Measurements from ENCODE around the gene HMOX1.

Gene HMOX1

DNA sequence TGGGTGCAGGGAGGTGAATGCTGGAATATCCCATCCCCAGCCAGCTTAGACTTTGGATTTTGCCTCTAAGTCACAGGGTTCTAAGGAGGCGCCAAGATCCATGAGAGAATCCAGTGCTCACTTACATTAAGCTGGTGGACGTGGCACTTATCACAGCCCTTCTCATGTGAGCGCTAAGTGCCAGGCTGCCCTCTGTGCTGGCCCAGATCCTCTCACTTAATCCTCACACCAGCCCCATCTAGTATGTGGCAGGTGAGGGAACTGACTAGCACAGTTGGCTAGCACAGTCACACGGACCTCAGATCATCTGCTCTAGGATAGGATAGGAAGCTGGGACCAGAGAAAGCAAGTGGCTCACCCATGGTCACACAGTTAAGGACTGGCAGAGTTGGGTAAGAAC lies 3.6 kb downstream of the HMOX1 start:
- TF ChIP-seq, protein P1, sequence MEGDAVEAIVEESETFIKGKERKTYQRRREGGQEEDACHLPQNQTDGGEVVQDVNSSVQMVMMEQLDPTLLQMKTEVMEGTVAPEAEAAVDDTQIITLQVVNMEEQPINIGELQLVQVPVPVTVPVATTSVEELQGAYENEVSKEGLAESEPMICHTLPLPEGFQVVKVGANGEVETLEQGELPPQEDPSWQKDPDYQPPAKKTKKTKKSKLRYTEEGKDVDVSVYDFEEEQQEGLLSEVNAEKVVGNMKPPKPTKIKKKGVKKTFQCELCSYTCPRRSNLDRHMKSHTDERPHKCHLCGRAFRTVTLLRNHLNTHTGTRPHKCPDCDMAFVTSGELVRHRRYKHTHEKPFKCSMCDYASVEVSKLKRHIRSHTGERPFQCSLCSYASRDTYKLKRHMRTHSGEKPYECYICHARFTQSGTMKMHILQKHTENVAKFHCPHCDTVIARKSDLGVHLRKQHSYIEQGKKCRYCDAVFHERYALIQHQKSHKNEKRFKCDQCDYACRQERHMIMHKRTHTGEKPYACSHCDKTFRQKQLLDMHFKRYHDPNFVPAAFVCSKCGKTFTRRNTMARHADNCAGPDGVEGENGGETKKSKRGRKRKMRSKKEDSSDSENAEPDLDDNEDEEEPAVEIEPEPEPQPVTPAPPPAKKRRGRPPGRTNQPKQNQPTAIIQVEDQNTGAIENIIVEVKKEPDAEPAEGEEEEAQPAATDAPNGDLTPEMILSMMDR (IDR thresholded peaks at IDR 0.05; ENCODE audit: poor library complexity, severe bottlenecking), result no peak
- ATAC-seq (ENCODE audit: low read depth) (no peak), DNase-seq (ENCODE audit: low spot score) (no peak)
- no peaks in the 10 kb centered on the region for H3K9me3 ChIP-seq (ENCODE audit: severe bottlenecking)
- no peaks in the 10 kb centered on the region for H3K27me3 ChIP-seq (ENCODE audit: insufficient read depth, poor library complexity, severe bottlenecking)
- H3K36me3 ChIP-seq (ENCODE audit: low read depth), result no peaks in the 10 kb centered on the region
- H3K4me3 ChIP-seq (ENCODE audit: severe bottlenecking), result no peak overlapping the region
- no peak overlapping the region for H3K27ac ChIP-seq (ENCODE audit: poor library complexity, severe bottlenecking)
- no peaks in the 10 kb centered on the region for H3K4me1 ChIP-seq (ENCODE audit: insufficient read depth, poor library complexity, severe bottlenecking)

DNA sequence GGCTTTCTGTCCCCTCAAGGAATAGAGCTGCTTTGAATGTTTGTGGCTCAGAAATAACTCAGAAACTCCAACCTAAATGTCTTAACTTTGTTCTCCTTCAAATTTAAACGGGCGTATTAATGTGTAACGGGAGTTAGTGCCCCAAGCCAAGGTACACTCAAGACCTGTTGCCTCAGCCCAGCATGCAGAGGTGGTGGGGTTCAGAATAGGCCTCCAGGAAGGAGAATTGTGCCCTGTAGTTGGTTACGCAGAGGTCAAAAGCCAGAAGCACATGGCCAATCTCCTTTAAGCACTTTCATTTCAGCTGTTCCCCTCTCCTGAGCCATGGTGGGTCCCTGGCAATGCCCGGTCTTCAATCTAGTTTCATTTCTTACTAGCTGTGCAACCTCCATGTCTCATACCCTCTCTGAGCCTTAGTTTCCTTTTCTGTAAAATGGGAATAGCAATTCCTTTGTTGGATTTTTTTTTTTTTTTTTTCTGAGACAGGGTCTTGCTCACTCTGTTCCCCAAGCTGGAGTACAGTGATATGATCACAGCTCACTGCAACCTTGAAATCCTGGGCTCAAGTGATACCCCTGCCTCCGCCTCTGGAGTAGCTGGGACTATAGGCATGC lies 4.2 kb downstream of the HMOX1 start:
- Histone ChIP-seq H3K27me3 (ENCODE audit: insufficient read depth, poor library complexity, severe bottlenecking) (no peaks in the 10 kb centered on the region), H3K4me1 (ENCODE audit: insufficient read depth, poor library complexity, severe bottlenecking) (no peaks in the 10 kb centered on the region), H3K9me3 (ENCODE audit: severe bottlenecking) (no peaks in the 10 kb centered on the region), H3K4me3 (ENCODE audit: severe bottlenecking) (no peak overlapping the region), H3K36me3 (ENCODE audit: low read depth) (no peaks in the 10 kb centered on the region), H3K27ac (ENCODE audit: poor library complexity, severe bottlenecking) (no peak overlapping the region)
- ATAC-seq (ENCODE audit: low read depth) (no peak), DNase-seq (ENCODE audit: low spot score) (no peak)
- TF ChIP-seq, protein P1 (IDR thresholded peaks at IDR 0.05; ENCODE audit: poor library complexity, severe bottlenecking), result no peak

DNA sequence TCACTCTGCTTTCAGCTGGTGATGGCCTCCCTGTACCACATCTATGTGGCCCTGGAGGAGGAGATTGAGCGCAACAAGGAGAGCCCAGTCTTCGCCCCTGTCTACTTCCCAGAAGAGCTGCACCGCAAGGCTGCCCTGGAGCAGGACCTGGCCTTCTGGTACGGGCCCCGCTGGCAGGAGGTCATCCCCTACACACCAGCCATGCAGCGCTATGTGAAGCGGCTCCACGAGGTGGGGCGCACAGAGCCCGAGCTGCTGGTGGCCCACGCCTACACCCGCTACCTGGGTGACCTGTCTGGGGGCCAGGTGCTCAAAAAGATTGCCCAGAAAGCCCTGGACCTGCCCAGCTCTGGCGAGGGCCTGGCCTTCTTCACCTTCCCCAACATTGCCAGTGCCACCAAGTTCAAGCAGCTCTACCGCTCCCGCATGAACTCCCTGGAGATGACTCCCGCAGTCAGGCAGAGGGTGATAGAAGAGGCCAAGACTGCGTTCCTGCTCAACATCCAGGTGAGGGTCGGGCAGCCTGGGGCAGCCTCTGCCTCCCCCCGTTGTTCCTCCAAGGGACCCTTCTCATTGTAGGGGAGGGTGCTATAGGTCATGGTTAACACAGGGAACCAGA lies 5.9 kb downstream of the HMOX1 start:
- no peak overlapping the region for H3K4me3 ChIP-seq (ENCODE audit: severe bottlenecking)
- H3K36me3 ChIP-seq (ENCODE audit: low read depth), result no peaks in the 10 kb centered on the region
- H3K27ac ChIP-seq (ENCODE audit: poor library complexity, severe bottlenecking), result no peak overlapping the region
- H3K27me3 ChIP-seq (ENCODE audit: insufficient read depth, poor library complexity, severe bottlenecking), result no peaks in the 10 kb centered on the region
- no peaks in the 10 kb centered on the region for H3K9me3 ChIP-seq (ENCODE audit: severe bottlenecking)
- ATAC-seq (ENCODE audit: low read depth), result no peak
- no peak for DNase-seq (ENCODE audit: low spot score)
- TF ChIP-seq, protein P1 (IDR thresholded peaks at IDR 0.05; ENCODE audit: poor library complexity, severe bottlenecking), result no peak
- no peaks in the 10 kb centered on the region for H3K4me1 ChIP-seq (ENCODE audit: insufficient read depth, poor library complexity, severe bottlenecking)

DNA sequence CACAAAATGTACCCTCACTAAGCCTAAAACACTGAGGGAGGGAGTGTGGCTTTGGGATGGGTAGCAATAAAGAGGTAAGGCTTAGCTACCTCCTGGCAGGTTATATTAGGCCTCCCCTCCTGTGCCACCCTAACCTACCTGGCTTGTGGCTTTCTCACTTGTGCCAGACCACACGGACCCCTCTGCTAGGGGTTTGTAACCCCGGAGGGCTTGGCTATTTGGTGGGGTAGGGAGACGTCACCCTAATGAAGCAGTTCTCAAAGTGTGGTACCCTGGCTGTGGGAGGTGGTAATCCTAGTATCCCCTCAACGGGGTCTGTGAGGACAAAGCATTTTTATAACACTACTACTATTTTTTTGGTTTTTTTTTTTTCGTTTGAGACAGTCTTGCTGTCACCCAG lies 10.0 kb downstream of the HMOX1 start:
- DNase-seq (ENCODE audit: low spot score), result no peak
- H3K27me3 ChIP-seq (ENCODE audit: insufficient read depth, poor library complexity, severe bottlenecking), result no peaks in the 10 kb centered on the region
- no peak overlapping the region for H3K4me3 ChIP-seq (ENCODE audit: severe bottlenecking)
- no peaks in the 10 kb centered on the region for H3K9me3 ChIP-seq (ENCODE audit: severe bottlenecking)
- TF ChIP-seq, protein P1 (IDR thresholded peaks at IDR 0.05; ENCODE audit: poor library complexity, severe bottlenecking), result no peak
- no peak for ATAC-seq (ENCODE audit: low read depth)
- no peaks in the 10 kb centered on the region for H3K4me1 ChIP-seq (ENCODE audit: insufficient read depth, poor library complexity, severe bottlenecking)
- no peaks in the 10 kb centered on the region for H3K36me3 ChIP-seq (ENCODE audit: low read depth)
- H3K27ac ChIP-seq (ENCODE audit: poor library complexity, severe bottlenecking), result no peak overlapping the region

DNA sequence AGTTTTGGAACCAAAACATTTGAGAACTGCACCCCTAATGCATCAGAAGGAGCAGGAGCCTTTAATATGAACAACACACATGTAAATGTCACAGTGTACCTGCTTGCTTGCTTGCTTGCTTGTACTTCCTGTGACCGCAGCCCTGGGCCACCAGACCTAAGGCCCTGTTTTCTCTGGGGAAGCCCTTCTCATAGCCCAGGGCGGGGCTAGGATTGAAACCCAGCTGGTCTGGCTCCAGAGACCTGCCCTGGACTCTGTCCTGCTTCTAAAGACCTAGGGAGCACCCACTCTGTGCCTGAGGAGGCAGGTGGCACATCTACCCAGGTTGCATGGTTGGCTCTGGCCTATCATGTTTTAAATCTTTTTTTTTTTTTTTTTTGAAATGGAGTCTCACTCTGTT lies 11.5 kb downstream of the HMOX1 start:
- Histone ChIP-seq H3K9me3 (ENCODE audit: severe bottlenecking) (no peaks in the 10 kb centered on the region), H3K27ac (ENCODE audit: poor library complexity, severe bottlenecking) (no peak overlapping the region)
- ATAC-seq (ENCODE audit: low read depth), result no peak

More for the DNA sequence above, 11.5 kb downstream of the HMOX1 start:
- TF ChIP-seq, protein P1 (IDR thresholded peaks at IDR 0.05; ENCODE audit: poor library complexity, severe bottlenecking), result no peak
- H3K4me1 ChIP-seq (ENCODE audit: insufficient read depth, poor library complexity, severe bottlenecking), result no peaks in the 10 kb centered on the region
- DNase-seq (ENCODE audit: low spot score), result no peak
- H3K4me3 ChIP-seq (ENCODE audit: severe bottlenecking), result no peak overlapping the region
- no peaks in the 10 kb centered on the region for H3K27me3 ChIP-seq (ENCODE audit: insufficient read depth, poor library complexity, severe bottlenecking)
- H3K36me3 ChIP-seq (ENCODE audit: low read depth), result no peaks in the 10 kb centered on the region

Measured in RWPE2 (cell line).